ENCODE data around the gene STK11.
A peak's percentile ranks its signal among the peaks of the same experiment; 100 is the strongest.
"Not testable (repeated sequence)": the region's sequence is repeated elsewhere in the genome, so short reads cannot be mapped to it uniquely, and the experiment has no call there.

Gene STK11

GRCh38 chr19:1189419-1189818 is 16.2 kb upstream of the STK11 start:
- H3K4me3 ChIP-seq: no peak overlapping the region
- no peak overlapping the region for H3K27ac ChIP-seq
- H3K36me3 ChIP-seq: no peaks in the 10 kb centered on the region
- no peaks in the 10 kb centered on the region for H3K27me3 ChIP-seq
- no peak for TF ChIP-seq CTCF (IDR thresholded peaks at IDR 0.05)
- intact Hi-C loops (cut with DNase I; ENCODE audit: low total_unique reads): no loop called here
- peaks cover 0 to 4% (median 0%) of the 10 kb centered on the region in 4 donors for H3K4me1 ChIP-seq
- no peak for DNase-seq
- H3K9me3 ChIP-seq: no peaks in the 10 kb centered on the region

GRCh38 chr19:1199531-1199930 is 6.0 kb upstream of the STK11 start:
- Histone ChIP-seq H3K27me3 (no peaks in the 10 kb centered on the region), H3K27ac (no peak overlapping the region), H3K36me3 (no peaks in the 10 kb centered on the region), H3K4me1 (no peaks in the 10 kb centered on the region), H3K4me3 (no peak overlapping the region), H3K9me3 (no peaks in the 10 kb centered on the region)
- DNase-seq: no peak
- intact Hi-C loops (cut with DNase I; ENCODE audit: low total_unique reads): no loop called here
- TF ChIP-seq CTCF (IDR thresholded peaks at IDR 0.05): no peak

- H3K4me3 ChIP-seq; H3K9me3 ChIP-seq; intact Hi-C loops (cut with DNase I; ENCODE audit: low total_unique reads); H3K36me3 ChIP-seq; DNase-seq; H3K27me3 ChIP-seq; H3K4me1 ChIP-seq; H3K27ac ChIP-seq: not testable (repeated sequence)
Measured at GRCh38 chr19:1200614-1201013, 5.0 kb upstream of the STK11 start.

- H3K36me3 ChIP-seq: peaks cover 0 to 7% (median 0%) of the 10 kb centered on the region in 3 donors
- no peaks in the 10 kb centered on the region for H3K9me3 ChIP-seq
- peak overlapping the region; percentile 88 for H3K27ac ChIP-seq
- H3K4me1 ChIP-seq: peaks cover 0 to 46% (median 30%) of the 10 kb centered on the region in 4 donors
- H3K4me3 ChIP-seq: peak overlapping the region; percentile 67 to 76
- H3K27me3 ChIP-seq: no peaks in the 10 kb centered on the region
- intact Hi-C loops (cut with DNase I; ENCODE audit: low total_unique reads): no loop called here
- no peak for DNase-seq
- TF ChIP-seq CTCF (IDR thresholded peaks at IDR 0.05): no peak
Measured at GRCh38 chr19:1206150-1206863, 729 bp downstream of the STK11 start.

DNA sequence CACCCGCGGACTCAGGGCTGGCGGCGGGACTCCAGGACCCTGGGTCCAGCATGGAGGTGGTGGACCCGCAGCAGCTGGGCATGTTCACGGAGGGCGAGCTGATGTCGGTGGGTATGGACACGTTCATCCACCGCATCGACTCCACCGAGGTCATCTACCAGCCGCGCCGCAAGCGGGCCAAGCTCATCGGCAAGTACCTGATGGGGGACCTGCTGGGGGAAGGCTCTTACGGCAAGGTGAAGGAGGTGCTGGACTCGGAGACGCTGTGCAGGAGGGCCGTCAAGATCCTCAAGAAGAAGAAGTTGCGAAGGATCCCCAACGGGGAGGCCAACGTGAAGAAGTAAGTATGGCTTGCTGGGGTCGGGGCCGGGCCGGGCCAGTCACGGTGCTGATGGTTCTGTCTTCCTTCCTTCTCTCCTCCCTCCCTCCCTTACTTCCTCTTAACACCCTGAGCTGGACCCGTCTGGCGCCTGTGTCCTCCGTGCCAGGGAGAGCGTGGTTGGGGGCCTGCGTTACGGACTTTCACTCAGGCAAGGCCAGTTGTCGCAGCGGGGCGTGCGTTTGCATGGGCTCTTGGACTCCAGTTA is 1.4 kb downstream of the STK11 start:
- Histone ChIP-seq H3K4me1 (peaks cover 0 to 51% (median 35%) of the 10 kb centered on the region in 4 donors), H3K4me3 (peak overlapping the region; percentile 67 to 76), H3K27me3 (no peaks in the 10 kb centered on the region), H3K27ac (peak overlapping the region; percentile 88), H3K9me3 (no peaks in the 10 kb centered on the region), H3K36me3 (peaks cover 0 to 7% (median 0%) of the 10 kb centered on the region in 3 donors)
- intact Hi-C loops (cut with DNase I; ENCODE audit: low total_unique reads): no loop called here
- TF ChIP-seq CTCF (IDR thresholded peaks at IDR 0.05): no peak
- no peak for DNase-seq

GRCh38 chr19:1208830-1209229 is 3.3 kb downstream of the STK11 start:
- peaks cover 0 to 60% (median 48%) of the 10 kb centered on the region in 4 donors for H3K4me1 ChIP-seq
- H3K27me3 ChIP-seq; H3K36me3 ChIP-seq; intact Hi-C loops (cut with DNase I; ENCODE audit: low total_unique reads); H3K4me3 ChIP-seq; H3K9me3 ChIP-seq; DNase-seq: not testable (repeated sequence)
- peak overlapping the region; percentile 16 to 32 for H3K27ac ChIP-seq
